GM18499 (cell line): Measurements from ENCODE around the gene YKT6.
"Not testable (repeated sequence)": the region's sequence is repeated elsewhere in the genome, so short reads cannot be mapped to it uniquely, and the experiment has no call there.

ENCODE experiments used
- ATAC-seq: cut with Tn5 transposase; IDR thresholded peaks from one replicate; pipeline ENCODE4 v1.9.1; 2021; ENCODE audit warnings: moderate number of reproducible peaks; ENCODE audit not compliant: insufficient read depth, unreplicated experiment

The YKT6 gene

DNA sequence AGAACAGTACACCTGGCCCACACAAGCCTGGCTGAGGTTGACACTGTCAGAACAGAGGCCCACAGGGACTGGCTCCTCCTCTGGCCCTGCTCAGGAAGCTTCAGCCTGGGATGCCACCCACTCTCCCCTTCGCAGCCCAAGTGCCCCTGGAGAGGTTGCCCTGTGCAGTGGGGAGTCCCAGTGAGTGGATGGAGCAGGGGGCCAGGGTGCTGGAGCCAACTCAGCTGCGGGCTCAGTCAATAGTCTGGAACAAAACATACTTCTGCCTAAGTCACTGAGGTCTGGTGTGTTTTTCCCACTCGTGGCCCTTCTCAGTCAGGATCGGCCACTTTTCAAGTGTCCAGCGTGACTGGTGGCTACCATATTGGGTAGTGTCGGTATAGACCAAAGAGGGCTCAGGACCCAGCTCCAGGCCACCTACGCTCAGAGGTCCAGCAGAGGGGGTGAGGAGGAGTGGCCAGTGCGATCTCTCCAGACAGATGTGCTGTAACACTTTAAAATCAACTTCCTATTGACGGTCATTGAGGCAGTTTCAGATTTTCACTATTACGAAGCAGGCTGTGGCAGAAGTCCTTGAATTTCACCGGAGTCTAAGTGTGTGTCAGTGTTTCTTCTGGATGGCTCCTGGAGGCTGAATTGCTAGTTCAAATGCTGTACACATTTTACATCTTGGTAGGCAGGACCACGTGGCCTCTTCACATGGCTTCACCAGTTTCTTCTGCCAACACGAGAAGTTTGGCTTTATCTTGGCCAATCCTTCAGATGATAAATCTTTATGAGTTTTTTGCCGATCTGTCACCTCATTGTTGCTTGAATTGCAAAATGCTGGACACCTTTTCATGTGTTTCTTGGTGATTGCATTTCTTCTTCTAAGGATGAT is 10.5 kb upstream of the YKT6 start:
- ATAC-seq: no peak

DNA sequence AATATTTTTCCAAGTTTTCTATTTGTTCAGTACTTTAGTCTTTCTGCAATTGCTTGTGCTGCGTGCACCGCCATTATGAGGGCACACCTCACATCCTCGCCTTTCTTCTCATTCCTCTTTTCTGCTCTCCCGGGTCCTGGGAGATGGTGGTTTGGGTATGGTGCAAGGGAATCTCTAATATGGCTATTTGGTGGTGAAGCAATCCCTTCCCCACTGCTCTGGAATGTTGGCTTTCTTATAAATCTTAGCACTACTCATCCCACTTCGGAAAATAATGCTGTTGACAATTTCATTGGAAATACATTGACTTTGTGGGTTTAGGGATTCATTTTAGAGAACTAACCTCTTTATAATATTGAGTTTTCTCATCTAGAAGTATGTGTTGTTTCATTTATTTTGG is 9.6 kb upstream of the YKT6 start:
- no peak for ATAC-seq

DNA sequence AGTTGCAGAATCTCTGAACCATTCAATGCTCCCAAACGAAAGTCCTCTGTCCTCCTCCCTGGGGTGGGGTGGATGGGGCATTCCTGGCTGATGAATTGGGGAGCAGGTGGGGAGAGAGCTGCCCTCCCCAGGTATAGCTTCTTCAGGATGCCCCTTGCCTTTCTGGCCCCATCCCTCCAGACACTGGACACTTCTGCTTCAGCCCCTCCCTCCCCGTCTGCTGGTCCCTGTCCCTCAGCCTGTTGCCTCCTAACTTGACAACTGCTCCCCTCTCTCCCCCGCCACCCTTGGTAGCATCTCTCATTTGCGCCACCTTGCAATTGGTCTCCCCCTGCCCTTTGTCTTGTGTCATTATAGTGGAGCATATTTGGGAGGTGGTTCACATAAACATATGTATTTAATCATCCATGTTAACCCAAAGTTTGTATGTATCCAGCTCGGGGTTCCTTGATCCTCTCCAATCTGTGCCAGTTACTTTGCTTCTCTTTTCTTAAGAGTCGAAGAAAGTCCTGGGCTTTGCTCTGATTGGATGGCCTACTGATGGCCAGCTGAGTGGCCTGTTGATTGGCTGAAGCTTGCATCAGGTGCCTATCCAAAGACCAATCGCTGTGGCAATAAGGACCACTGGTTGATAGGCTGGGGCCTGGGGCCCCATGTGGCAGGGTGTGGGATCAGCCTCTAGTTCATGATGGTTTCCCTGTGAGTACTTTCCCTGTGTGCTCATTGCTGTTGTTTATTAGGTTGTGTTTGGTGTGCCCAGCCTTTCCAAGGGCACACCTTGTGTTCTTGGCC is 7.6 kb upstream of the YKT6 start:
- ATAC-seq: no peak

DNA sequence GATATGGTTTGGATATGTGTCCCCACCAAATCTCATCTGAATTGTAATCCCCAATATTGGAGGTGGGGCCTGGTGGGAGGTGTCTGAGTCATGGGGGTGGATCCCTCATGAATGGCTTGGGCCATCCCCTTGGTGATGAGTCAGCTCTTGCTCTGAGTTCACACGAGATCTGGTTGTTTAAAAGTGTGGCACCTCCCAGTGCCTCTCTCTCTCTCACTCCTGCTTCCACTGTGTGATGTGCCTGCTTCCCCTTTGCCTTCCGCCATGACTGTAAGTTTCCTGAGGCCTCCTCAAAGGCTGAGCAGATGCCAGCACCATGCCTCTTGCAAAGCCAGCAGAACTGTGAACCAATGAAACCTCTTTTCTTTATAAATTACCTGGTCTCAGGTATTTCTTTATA is 6.7 kb upstream of the YKT6 start:
- ATAC-seq: no peak

DNA sequence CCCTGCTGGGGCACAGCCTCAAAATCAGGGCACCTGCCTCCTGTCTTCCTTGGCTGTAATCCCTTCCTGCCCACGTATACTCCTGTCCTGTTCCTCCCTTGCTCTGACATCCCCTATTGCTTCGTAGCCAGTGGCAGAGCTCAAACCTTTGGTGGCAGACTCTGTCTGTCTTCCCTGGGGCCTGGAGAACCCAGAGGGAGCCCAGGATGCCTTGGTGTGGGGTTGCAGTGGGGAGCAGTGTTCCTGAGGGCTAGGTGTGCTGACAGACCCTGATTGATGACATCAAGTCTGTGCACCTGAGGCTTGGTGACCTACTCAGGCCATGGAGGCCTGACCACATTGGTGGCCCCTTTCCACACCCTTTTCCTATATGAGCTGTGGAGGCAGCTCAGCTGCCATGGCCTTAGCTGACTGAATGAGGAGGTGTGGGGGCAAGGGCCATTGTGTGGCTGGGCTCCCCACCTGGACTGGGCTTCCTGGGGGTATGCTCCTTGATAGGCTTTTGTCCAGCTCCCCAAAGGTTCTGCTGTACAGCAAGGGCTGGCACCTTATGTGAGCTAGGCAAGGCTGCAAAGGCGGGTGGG is 6.1 kb upstream of the YKT6 start:
- ATAC-seq: no peak

DNA sequence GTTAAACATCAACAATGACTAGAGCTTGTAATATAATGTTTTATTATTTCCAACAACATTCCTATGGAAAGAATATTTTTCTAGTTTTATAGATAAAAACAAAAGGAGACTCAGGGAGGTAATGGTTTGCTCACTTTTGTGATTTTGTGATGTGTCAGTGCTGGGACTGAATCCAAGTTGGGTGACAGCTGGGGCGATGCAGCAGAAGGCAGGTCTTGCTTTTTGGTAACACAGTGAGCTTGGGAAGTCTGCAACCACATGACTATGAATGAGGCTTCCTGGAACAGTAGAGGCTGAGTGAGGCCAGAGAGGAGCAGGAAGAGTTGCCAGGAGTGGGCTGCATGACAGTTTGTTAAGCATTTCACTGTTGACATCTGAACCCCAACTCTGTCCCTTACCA is 4.9 kb upstream of the YKT6 start:
- ATAC-seq: no peak

DNA sequence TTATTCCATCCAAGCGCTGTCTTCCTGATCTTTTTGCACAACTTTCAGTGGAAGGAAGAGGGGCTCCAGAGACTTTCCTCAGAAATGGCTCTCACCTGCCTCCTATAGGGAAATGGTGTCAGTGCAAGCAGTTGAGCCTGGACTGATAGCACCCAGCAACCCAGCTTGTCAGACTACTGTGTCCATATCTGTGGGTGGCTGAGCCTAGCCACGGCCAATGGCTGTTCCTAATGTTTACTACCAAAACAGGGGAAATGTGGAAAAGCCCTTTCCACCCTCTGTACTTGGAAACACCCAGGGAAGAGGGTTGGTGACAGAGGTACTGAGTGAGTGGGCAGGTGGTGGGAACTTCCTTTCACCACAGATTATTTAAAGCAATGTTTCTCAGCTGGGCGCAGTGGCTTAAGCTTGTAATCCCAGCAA is 4.3 kb upstream of the YKT6 start:
- no peak for ATAC-seq

DNA sequence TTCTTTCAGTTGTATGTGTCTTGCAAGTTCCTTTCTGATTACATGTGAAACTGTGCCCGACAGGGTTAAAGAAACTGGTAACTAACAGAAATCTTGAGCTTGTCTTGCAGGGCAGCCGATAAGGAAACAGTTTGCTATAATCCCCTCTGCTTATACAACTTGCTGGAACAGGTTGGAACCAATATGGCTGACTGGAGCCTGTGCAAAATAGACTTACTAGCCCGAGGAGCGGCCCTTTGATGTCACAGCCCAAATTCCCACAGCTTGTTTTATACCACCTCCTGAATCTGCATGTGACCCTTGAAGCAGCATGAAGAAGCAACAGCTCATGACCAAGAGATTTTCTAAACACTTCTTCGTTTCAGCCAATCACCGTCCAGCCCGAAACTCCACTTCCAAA is 3.3 kb upstream of the YKT6 start:
- no peak for ATAC-seq

DNA sequence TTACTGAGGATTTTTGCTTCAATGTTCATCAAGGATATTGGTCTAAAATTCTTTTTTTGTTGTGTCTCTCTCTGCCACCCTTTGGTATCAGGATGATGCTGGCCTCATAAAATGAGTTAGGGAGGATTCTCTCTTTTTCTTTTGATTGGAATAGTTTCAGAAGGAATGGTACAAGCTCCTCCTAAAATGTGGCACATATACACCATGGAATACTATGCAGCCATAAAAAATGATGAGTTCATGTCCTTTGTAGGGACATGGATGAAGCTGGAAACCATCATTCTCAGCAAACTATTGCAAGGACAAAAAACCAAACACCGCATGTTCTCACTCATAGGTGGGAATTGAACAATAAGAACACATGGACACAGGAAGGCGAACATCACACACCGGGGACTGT is 615 bp upstream of the YKT6 start:
- not testable (repeated sequence) for ATAC-seq

DNA sequence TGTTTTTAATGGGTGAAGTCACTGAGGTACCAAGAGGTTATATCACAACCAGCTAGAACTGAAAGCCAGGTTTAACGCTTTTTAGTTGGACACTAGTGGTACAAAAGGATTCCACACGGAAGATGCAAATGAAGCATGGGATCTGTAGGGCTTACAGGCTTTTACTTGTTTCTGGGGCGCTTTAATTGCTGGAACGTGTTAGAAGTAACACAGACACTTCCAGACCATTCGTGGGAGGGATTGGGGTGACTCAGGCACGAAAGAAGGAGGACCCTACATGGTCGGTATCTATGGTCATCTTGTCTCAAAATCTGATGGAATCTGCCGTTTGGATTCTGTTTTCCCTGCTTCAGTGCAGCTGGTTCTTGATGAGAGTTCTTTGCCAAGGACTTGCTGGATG is 1.0 kb downstream of the YKT6 start:
- ATAC-seq: no peak

DNA sequence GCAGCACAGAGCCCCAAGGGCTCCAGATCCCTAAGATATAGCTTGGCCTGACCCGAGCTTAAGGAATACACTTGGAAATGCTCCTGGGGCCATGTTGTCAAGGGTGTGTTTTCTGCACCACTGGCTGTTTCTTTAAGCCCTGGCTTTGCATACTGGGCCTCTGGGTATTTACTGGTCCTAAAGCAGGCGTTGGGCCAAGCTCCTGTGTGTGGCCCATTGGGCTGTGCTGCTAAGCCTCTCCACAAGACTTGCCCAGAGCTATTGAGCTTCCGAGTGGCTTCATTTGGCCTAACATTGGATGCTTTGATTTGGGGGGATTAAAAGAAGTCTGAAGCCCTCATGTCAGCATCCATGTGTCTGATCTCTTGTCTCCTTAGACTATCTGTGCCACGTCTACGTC is 5.2 kb downstream of the YKT6 start:
- no peak for ATAC-seq

DNA sequence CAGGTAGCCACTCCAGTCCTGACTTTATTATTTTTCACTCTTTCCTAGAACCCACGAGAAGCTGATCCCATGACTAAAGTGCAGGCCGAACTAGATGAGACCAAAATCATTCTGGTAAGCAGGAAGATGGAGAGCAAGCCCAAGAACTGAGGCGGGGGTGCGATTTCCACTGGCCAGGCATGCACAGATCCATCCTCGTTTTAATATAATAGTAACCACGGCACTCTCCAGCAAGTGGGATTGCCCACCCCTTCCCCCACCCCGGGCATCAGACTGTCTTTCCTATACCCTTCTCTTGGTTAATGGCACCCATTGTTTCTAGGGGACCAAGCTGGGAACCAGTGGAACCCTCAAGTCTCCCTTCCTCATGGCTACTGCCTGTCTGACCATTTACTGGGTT is 7.3 kb downstream of the YKT6 start:
- ATAC-seq: no peak

DNA sequence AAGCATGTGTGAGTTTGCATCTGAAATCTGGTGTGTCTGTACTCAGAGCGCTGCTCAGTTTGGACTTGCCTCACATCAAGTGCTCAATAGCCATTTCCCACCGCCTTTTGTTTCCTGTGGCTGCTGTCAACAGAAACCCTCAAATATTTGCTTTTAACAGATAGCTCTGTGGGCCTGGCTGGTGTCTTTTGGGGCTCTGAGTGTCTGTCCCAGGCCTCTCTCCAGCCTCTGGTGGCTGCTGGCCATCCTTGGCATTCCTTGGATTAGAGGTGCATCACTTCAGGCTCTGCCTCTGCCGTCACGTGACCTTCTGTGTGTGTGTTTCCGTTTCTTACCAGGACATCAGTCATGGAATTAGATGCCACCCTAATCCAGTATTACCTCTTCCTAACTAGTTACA is 9.3 kb downstream of the YKT6 start:
- ATAC-seq: no peak

DNA sequence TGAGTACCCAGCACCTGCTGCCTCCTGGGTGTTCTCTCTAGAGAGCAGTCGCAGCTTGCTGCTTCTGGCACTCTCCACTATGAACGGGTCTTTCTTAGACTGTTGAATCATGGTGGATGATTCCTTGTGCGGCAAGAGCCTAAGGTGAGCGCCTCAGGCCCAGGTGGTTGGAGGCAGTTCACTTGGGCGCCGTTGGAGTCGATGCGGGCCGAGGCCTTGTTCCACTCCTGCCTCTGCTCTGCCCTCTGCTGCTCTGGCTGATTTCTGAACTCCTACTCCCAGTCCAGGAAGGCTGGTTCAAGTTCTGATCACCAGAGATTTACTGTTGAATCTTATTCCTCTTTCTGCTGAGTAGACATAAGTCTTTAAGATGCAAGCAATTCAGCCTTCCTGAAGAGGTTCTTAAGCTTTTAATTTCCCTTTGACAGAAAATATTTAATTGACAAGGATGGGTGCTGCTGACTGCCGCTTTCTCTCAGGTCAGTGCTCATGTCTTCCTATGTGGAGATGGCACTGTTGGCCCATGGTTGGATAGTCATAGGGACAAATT is 10.4 kb downstream of the YKT6 start:
- ATAC-seq: no peak

DNA sequence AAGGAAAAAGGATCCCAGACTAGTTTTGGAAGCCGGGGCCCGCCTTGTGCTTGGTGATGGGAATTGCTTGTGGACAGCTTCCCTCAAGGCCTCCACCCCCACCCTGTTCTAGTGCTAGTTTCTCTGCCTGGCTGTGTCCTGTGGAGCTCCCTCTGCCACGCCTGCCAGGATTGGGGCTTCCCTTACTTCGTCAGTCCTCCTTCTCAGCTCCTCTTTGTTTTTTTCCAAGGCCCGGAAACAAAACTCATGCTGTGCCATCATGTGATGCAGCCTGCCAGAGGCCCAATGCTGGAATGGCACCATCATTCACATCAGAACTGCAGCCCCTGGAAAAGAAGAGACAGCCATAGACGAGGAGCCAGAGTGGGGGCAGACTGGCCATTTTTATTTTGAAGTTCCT is 11.2 kb downstream of the YKT6 start:
- ATAC-seq: no peak

DNA sequence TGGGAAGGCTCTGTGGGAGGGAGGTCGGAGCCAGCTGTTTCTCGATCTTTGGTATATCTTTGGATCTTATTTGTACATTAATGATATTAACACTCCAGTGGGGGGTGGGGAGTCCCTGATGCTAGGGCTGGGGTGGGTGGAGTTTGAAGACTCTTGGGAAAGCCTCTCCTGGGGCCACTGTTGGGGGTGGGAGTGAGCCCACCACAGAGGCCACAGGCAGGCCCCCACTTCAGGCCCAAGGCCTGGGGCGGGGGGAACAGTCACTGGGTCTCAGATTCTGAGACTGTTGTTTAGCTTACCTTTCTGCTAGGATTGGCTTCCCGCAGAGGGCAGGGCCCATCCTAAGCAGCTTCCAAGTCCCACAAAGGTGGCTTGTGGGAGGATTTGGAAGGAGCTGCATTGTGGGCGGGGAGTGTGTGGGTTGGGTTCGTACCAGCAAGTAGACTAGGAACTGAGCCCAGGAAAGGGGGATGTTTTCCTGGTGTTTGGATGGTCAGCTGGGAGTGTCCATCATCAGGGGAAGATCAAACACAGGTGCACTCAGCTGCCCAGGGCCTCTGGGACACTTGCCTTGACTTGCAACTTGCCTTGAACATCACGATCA is 11.9 kb downstream of the YKT6 start:
- no peak for ATAC-seq

DNA sequence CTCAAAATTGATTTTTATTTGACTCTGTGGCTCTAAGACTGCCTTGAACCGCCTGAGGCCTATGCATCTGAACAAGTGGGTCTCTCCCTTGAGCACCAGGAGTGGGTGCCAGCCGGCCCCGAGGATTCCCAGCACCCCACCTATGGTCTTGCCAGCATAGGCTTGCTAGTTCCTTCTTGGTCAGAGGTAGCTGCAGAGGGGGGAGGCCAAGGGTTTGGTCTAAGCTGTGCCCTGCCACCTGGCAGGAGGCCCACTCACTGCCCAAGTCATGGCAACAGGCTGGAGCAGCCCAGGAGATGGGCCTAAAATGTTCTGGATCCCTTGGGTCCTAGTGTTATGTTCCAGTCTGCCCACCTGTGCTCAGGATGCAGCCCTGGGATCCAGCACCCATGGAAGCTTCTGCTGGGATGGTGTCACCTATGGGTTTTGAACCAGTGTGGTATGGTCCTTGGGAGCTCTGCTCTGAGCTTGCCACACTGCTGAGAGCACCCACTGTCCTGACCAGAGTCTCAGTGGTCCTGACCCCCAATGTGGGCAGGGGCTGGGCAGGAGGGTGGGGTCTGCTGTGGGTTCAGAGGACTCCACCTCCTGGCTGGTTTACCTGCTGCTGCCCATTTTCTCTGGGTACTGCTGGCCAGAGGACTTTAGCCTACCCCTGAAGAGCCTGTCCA is 12.6 kb downstream of the YKT6 start:
- ATAC-seq: no peak

DNA sequence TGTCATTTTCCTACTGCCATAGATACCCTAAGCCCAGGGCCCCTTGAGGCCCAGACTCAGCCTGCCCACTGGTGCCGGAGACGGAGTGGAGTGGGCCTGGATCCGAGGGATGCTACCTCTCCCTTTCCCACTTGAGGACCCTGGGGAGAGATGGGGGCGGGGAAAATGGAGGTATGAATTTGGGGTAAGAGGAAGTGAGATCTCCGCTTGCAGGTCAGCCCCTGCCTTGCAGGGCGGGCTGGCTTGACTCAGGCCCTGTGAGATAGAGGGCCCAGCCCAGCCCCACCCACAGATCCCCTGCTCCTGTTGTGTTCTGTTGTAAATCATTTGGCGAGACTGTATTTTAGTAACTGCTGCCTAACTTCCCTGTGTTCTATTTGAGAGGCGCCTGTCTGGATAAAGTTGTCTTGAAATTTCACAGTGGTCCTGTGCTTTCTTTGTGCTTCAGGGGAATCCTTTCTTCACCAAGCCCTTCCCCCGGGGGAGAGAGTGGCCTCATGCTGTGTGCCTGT is 13.2 kb downstream of the YKT6 start:
- ATAC-seq: no peak

DNA sequence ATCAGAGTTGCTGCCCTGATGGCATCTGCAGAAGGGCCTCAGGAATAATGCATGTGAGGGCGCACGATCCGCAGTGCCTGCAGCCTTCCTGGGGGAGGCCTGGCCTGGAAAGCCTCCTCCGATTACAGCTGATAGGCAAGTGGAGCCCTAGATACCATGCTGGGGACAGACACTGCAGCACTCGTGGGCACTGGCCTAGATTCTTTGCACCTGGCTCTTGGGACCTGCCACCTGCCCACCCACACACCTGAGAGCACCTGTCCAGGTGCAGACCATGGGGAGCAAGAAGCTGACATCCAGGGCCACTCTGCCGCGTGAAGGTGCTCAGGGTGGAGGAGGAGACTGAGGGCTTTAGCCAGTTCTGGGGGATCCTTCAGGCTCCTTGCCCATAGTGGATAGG is 14.8 kb downstream of the YKT6 start:
- ATAC-seq: no peak

DNA sequence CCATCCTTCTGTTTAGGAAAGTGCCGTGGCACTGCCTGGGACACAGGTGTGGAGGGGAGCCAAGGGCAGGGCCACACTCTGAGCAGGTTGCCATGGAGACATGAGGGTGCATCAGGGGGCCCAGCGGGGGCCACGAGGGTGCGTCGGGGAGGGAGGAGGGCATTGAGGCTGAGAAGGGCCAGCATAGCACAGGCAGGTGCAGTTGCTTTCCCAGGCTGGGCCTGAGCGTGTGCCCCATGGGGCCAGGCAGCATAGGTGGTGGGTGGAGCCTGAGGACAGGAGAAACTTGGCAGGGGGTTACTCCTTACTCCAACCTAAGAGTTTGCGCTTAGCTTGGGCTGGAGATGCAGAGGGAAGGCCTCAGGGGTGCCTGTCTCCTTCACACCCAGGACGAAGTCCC is 15.2 kb downstream of the YKT6 start:
- no peak for ATAC-seq
